GM19467 (cell line): ENCODE measurements around the gene KIF16B.

Experiments
- ATAC-seq: cut with Tn5 transposase; IDR thresholded peaks from one replicate; pipeline ENCODE4 v1.9.1; 2021; ENCODE audit warnings: mild to moderate bottlenecking, moderate library complexity; ENCODE audit not compliant: unreplicated experiment

Gene KIF16B

GRCh38 chr20:16486532-16486931 lies 86.7 kb downstream of the KIF16B start:
- no peak for ATAC-seq

DNA sequence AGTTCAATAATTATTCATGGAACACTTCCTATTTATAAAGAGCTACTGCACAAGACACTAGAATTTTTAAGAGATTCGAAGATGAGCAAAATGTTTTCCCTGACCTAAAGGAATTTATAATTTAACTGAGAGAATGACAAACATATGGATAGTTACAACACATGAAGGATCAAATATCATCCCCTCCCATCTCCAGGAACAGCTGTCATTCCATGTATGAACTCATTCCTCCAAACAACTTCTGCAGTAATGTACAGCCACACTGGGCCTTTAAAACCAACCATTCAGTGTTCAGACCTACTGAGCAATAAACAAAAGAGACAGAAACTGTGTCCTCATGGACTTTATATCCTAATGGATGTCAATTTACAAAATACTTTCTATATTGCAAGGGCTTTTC lies 87.8 kb downstream of the KIF16B start:
- ATAC-seq: no peak

GRCh38 chr20:16483024-16483423 lies 90.2 kb downstream of the KIF16B start:
- ATAC-seq: no peak

- no peak for ATAC-seq
Measured at GRCh38 chr20:16481977-16482376, 91.3 kb downstream of the KIF16B start.

- no peak for ATAC-seq
Measured at GRCh38 chr20:16479666-16480065, 93.6 kb downstream of the KIF16B start.

DNA sequence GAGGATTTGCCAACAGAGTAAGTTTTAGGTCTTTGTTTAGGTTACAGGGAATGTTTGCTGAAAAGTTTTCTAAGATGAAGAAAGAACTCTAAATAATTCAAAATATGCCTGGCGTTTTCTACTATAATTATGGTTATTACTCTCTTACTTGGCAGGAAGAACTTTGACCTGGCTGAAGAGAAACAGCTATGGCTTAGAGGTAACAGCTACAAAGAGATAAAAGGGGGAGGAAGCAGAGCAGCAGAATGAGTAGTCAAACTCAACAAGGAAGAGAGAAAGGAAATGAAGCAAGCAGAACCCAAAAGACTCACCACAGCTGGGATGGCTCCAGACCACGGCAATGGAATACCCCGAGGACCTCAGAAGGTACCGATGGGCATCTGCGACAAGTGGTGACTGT lies 95.6 kb downstream of the KIF16B start:
- no peak for ATAC-seq

DNA sequence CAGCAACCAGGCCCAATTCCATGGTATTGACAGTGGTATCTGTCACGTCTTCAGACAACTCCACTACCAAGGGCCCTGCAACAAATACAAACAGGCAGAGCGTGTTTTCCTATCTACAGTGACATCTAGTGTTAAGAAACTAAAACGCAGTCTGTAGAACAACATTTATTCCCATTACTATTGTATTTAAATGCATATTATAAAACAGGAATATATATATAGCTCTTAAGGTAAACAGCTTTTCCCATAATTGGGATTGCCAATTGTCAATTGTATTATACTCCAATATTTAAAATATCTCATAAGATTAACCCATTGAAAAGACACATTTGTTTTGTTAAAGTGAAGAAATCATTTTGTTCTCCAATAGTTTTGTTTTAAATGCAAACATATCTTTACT lies 97.2 kb downstream of the KIF16B start:
- ATAC-seq: peak; percentile 43

GRCh38 chr20:16475225-16475624 lies 98.0 kb downstream of the KIF16B start:
- no peak for ATAC-seq

- no peak for ATAC-seq
Measured at GRCh38 chr20:16474363-16474762, 98.9 kb downstream of the KIF16B start.

DNA sequence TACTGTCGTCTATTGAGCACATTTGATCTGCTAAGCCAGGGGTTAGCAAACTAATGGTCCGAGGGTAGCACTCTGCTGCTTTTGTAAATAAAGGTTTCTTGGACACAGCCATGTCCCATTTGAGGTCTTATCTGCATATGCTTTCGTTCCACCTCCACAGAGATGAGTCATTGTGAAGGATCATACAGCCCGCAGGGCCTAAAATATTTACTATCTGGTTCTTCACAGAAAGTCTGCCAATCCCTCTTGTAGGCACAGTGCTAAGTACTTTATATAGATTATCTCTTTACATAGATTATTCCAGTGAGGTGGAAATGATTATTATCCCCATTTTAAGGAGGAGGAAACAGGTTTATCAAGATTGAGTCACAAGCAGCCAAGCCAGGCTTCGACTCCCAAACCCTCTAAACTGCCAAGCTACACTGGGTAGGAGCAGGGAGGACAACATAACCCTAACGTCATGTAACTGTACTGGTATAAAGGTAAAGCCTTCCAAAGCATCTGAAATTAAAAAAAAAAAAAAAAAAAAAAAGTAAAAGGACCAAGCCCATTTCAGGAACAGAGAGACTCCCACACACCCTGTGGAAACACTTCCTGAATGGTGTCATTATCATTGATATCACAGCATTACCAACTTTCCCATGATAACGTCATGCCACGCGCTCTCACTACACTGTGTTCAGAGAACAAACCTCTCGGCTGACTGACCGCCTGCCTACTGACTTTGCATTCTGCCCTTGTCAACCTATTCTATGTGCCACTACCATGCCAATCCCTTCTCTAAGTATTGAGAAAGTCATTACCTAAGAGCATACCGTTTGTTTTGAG lies 101.0 kb downstream of the KIF16B start:
- no peak for ATAC-seq

DNA sequence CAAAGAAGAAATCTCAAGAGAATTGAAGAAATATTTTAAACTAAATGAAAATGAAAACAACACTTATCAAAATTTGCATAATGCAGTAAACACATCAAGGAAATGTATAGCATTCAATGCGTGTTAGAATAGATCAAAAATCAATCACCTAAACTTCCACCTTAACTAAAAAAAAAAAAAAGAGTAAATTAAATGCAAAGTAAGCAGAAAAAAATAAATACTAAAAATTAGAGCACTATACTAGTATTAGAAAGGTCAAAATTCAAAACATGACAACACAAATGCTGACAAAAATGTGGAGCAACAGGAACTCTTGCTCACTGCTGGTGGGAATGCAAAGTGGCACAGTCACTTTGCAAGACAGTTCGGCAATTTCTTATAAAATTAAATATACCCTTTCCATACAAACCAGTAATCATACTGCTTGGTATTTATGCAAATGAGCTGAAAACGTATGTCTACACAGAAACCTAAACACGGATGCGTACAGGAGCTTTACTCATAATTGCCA lies 103.8 kb downstream of the KIF16B start:
- no peak for ATAC-seq

- ATAC-seq: no peak
Measured at GRCh38 chr20:16462711-16463110, 110.5 kb downstream of the KIF16B start.

GRCh38 chr20:16459019-16459700 lies 114.1 kb downstream of the KIF16B start:
- ATAC-seq: no peak

DNA sequence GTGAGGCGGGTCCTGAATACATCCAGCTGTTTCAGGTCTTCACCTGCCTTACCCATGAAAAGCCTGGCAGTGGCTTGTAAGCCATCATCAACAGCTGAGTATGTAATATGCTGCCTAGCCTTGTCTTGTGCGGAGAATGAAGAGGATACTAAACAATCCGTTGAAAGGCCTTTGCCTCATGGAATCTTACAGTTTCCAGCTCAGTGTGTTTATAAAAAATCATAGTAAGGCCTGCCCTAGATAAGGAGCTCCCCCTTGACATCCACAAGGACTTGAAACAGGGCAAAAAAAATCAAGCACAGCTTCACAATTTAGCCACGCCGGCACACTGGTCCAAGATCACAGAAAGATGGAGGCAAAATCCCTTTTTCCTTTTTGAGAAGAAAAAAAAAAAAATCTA lies 115.7 kb downstream of the KIF16B start:
- no peak for ATAC-seq

- no peak for ATAC-seq
Measured at GRCh38 chr20:16455324-16455723, 117.9 kb downstream of the KIF16B start.

DNA sequence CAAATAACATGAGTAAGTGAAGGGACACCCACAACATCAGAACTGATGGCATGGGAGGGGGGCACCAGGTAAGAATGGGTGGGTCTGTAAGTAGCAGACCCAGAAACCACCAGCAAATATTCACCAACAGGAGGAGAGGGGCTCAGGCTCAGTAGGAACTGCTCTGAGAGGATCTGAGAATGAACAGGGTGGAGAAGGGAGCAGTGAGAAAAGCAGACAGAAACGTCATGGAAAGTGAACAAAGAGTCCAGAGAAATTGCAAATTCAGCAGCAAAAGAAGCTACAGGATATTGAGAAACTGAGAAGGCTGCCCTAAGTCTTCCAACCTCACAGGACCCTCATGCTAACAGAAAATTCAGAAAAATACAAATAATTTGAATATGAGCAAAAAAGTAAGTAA lies 121.3 kb downstream of the KIF16B start:
- ATAC-seq: no peak

- no peak for ATAC-seq
Measured at GRCh38 chr20:16451001-16451400, 122.2 kb downstream of the KIF16B start.

GRCh38 chr20:16446991-16447390 lies 126.3 kb downstream of the KIF16B start:
- no peak for ATAC-seq

DNA sequence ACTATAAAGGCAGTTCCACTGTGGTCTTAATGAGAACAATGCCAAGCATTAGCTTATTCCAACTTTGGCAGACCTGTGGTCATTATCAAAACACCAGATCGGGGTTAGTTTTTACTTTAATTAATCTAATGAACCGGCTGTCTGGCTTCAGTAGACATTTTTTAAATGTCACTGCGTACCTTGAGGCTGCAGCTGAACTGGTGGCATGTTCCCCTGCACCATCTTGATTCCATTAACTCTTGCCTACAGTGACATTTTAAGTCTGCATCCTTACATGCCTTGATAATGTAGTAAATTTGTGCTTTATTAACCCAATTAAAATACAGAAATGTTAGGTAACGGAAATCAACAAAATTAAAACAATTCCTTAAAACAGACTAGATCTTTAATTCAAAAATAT lies 127.0 kb downstream of the KIF16B start:
- ATAC-seq: no peak

DNA sequence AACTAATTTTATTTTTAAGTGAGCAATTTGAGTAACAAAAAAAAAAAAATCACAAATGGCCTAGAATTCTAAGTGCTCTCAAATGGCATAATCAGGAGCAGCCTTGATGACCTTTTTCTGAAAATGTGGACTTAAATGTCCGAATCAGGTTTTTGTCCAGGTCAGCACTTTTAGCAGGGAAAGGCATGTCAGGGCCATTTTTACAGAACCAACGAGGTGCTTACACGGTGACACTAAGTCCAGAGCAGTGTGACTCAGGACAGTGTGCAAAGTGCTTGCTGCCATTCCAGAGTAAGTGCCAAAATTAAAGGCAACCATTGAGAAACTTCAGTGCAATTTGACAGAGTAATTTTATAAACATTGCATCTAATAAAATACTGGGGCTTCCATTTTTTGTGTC lies 127.8 kb downstream of the KIF16B start:
- ATAC-seq: no peak

DNA sequence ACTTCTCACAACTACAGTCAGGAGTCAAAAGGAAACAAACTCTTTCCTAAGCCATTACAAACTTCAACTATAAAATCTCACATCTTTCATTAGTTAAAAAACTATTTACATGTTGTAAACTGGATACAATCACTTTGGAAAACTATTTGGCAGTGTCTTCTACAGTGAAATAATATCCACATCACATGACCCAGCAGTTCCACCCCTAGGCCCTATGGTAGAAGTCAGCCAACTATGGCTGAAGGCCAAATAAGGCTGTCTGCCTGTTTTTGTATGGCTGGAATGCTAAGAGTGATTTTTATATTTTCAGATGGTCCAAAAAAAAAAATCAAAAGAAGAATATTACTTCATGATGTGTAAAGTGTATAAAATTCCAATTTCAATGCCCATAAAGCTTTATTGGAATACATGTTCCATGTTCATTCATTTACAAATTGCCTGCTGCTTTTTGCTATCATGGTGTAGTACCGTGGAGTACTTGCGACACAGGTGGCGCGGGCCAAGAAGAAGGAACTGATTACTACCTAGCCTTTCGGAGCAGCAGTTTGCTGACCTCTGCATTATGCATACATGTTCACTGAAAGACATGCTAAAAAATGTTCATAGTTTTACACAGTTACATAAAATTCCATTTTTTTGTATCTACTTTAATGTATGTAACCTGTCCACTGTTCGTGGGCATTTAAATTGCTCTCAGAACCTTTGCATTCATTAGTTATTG lies 129.0 kb downstream of the KIF16B start:
- ATAC-seq: no peak
